Amniotic stem cell (primary cell): ENCODE measurements around the gene UNC13C.

Experiments used
- DNase-seq: peaks from one replicate; lab custom pipeline; 2025; lab: John Stamatoyannopoulos, UW

Gene UNC13C

GRCh38 chr15:54026258-54026657 is 48.0 kb downstream of the UNC13C start:
- DNase-seq: no peak

GRCh38 chr15:54026891-54027290 is 48.6 kb downstream of the UNC13C start:
- no peak for DNase-seq

GRCh38 chr15:54029081-54029480 is 50.8 kb downstream of the UNC13C start:
- DNase-seq: no peak

- no peak for DNase-seq
Observed at GRCh38 chr15:54032066-54032465, 53.8 kb downstream of the UNC13C start.

GRCh38 chr15:54033356-54033860 is 55.2 kb downstream of the UNC13C start:
- DNase-seq: no peak

- DNase-seq: no peak
Observed at GRCh38 chr15:54033869-54034458, 55.7 kb downstream of the UNC13C start.

- no peak for DNase-seq
Observed at GRCh38 chr15:54035616-54036015, 57.4 kb downstream of the UNC13C start.

- DNase-seq: no peak
Observed at GRCh38 chr15:54045397-54045796, 67.2 kb downstream of the UNC13C start.

- no peak for DNase-seq
Observed at GRCh38 chr15:54046093-54046492, 67.9 kb downstream of the UNC13C start.

GRCh38 chr15:54064365-54064764 is 86.1 kb downstream of the UNC13C start:
- DNase-seq: no peak

- DNase-seq: no peak
Observed at GRCh38 chr15:54066403-54066802, 88.2 kb downstream of the UNC13C start.

GRCh38 chr15:54082836-54083492 is 104.7 kb downstream of the UNC13C start:
- DNase-seq: no peak

GRCh38 chr15:54083501-54083900 is 105.3 kb downstream of the UNC13C start:
- DNase-seq: no peak

GRCh38 chr15:54083991-54084390 is 105.8 kb downstream of the UNC13C start:
- no peak for DNase-seq

GRCh38 chr15:54088837-54089236 is 110.6 kb downstream of the UNC13C start:
- no peak for DNase-seq

- no peak for DNase-seq
Observed at GRCh38 chr15:54089776-54090175, 111.5 kb downstream of the UNC13C start.

GRCh38 chr15:54091651-54092050 is 113.4 kb downstream of the UNC13C start:
- no peak for DNase-seq

GRCh38 chr15:54094661-54095060 is 116.4 kb downstream of the UNC13C start:
- DNase-seq: no peak

- DNase-seq: no peak
Observed at GRCh38 chr15:54097019-54097418, 118.8 kb downstream of the UNC13C start.

GRCh38 chr15:54099010-54099409 is 120.8 kb downstream of the UNC13C start:
- DNase-seq: no peak

GRCh38 chr15:54101664-54102270 is 123.5 kb downstream of the UNC13C start:
- no peak for DNase-seq

- no peak for DNase-seq
Observed at GRCh38 chr15:54102704-54103103, 124.5 kb downstream of the UNC13C start.

- no peak for DNase-seq
Observed at GRCh38 chr15:54109014-54109413, 130.8 kb downstream of the UNC13C start.
